Fibroblast of the aortic adventitia (primary cell): Measurements from ENCODE around the gene MRAS. TPM values are rescaled to one million over a fixed set of nuclear protein-coding genes. Genes with fewer than 3 reads are reported as not detected.

ENCODE experiments used
- DNase-seq: peaks from one replicate; pipeline ENCODE4 v3.0.0-alpha.2; 2010; ENCODE audit warnings: low read depth
- H3K4me3 ChIP-seq: 2 replicates; pipeline ENCODE4 v1.5.1; 2011; ENCODE audit warnings: low read depth, mild to moderate bottlenecking, control low read depth, low read length, moderate library complexity
- CTCF ChIP-seq: IDR thresholded peaks from 2 replicates; pipeline ENCODE4 v1.5.1; 2011; ENCODE audit warnings: mild to moderate bottlenecking, low read length, control low read depth, inconsistent platforms; ENCODE audit not compliant: insufficient read depth
- total RNA-seq: library from RNA; depleted of rRNA; stranded (reverse); fragments of >200 nt; gene quantifications from 2 replicates; pipeline ENCODE4 v1.2.3, GENCODE V29; 2012; ENCODE audit warnings: low replicate concordance

Gene MRAS
- total RNA-seq, 1 donor: 53.3 TPM

GRCh38 chr3:138329127-138329983 is 19.0 kb upstream of the MRAS start, which contains the start of gene NME9:
TSS of gene NME9 (minus strand) at chr3:138329851. CDS start at chr3:138329335, 516 bp downstream.
- TF ChIP-seq CTCF: peak; percentile 74
- H3K4me3 ChIP-seq: peak within 1 kb of the TSS; percentile 67
- DNase-seq: peak; percentile 64

GRCh38 chr3:138329984-138330293 is 18.4 kb upstream of the MRAS start:
- peak overlapping the region; percentile 67 for H3K4me3 ChIP-seq
- no peak for TF ChIP-seq CTCF
- DNase-seq: no peak

- H3K4me3 ChIP-seq: no peak overlapping the region
- peak; percentile 36 for TF ChIP-seq CTCF
- DNase-seq: peak; percentile 35
These were observed 17.1 kb upstream of the MRAS start for GRCh38 chr3:138331143-138331894.

GRCh38 chr3:138332472-138333073 is 15.8 kb upstream of the MRAS start:
- DNase-seq: peak; percentile 69
- no peak overlapping the region for H3K4me3 ChIP-seq
- peak; percentile 66 for TF ChIP-seq CTCF

GRCh38 chr3:138334608-138335007 is 13.8 kb upstream of the MRAS start:
- no peak overlapping the region for H3K4me3 ChIP-seq
- TF ChIP-seq CTCF: no peak
- no peak for DNase-seq

- no peak overlapping the region for H3K4me3 ChIP-seq
- no peak for TF ChIP-seq CTCF
- DNase-seq: no peak
These were observed 11.9 kb upstream of the MRAS start for GRCh38 chr3:138336454-138336999.
